ENCODE results near the gene TDRD10.

TDRD10 gene

DNA sequence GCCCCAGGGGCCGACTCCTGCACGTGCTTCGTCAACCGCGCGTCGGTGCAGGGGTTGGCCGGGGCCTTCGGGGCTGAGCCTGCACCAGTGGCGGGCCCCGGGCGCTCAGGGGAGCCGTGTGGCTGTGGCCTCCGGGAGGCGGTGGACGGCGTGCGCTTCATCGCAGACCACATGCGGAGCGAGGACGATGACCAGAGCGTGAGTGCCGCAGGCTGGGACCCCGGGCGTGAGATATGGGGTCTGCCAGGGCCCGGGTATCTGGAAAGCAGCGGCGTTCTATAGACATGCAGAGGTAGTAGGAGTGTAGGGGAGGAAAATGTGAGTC, 69.9 kb downstream of the TDRD10 start:
- no peak for DNase-seq
- no peak overlapping the region for H3K27ac ChIP-seq
- no peak overlapping the region for H3K4me3 ChIP-seq (ENCODE audit: low read depth, low read length)
- peaks cover 9% of the 10 kb centered on the region for H3K27me3 ChIP-seq (replicated peaks)
- in situ Hi-C loops (cut with HindIII; ENCODE audit: low pct_ligation_motif_present, low sequenced_read_pairs) = no loop called here
- no peaks in the 10 kb centered on the region for H3K36me3 ChIP-seq (replicated peaks)
- TF ChIP-seq, protein P1, sequence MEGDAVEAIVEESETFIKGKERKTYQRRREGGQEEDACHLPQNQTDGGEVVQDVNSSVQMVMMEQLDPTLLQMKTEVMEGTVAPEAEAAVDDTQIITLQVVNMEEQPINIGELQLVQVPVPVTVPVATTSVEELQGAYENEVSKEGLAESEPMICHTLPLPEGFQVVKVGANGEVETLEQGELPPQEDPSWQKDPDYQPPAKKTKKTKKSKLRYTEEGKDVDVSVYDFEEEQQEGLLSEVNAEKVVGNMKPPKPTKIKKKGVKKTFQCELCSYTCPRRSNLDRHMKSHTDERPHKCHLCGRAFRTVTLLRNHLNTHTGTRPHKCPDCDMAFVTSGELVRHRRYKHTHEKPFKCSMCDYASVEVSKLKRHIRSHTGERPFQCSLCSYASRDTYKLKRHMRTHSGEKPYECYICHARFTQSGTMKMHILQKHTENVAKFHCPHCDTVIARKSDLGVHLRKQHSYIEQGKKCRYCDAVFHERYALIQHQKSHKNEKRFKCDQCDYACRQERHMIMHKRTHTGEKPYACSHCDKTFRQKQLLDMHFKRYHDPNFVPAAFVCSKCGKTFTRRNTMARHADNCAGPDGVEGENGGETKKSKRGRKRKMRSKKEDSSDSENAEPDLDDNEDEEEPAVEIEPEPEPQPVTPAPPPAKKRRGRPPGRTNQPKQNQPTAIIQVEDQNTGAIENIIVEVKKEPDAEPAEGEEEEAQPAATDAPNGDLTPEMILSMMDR (IDR thresholded peaks at IDR 0.05; ENCODE audit: low read depth, low read length, missing control alignments) = no peak

DNA sequence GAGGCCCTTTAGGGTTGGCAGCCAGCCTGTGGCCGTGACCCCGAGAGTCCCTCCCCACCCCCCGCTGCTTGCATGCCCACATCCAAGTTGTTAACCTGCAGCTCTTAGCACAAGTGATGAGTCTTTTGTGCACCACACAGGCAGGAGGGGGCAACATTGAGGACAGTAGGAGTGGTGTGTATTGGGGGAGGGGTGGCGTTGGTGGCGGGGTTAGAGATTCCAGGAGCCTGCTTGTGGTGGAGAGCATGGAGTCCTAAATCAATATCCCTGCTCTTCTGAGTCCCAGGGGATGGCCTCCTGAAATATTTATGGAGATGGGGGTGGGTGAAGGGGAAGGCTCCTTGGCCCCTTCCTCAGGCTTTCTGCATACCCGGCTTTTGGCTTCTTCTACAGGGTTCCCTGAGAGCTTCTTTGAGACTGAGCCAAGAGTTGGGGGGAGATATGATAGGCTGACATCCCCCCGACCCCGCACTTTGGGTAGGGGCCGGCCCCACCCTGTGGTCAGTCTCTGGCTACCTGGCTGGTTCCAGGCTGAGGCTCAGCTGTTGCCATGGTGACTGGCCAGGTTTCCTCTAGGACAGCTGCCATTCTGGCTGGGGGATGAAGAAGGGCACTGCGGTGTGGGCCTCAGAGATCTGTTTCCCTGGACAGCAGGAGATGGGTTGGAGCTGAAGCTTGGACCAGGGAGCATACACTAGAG, 70.6 kb downstream of the TDRD10 start:
- H3K27me3 ChIP-seq (replicated peaks) = peaks cover 2% of the 10 kb centered on the region
- H3K4me3 ChIP-seq (ENCODE audit: low read depth, low read length) = no peak overlapping the region
- in situ Hi-C loops (cut with HindIII; ENCODE audit: low pct_ligation_motif_present, low sequenced_read_pairs) = no loop called here
- H3K36me3 ChIP-seq (replicated peaks) = peaks cover 5% of the 10 kb centered on the region
- H3K27ac ChIP-seq = no peak overlapping the region
- DNase-seq = no peak
- TF ChIP-seq, protein P1 (IDR thresholded peaks at IDR 0.05; ENCODE audit: low read depth, low read length, missing control alignments) = no peak

DNA sequence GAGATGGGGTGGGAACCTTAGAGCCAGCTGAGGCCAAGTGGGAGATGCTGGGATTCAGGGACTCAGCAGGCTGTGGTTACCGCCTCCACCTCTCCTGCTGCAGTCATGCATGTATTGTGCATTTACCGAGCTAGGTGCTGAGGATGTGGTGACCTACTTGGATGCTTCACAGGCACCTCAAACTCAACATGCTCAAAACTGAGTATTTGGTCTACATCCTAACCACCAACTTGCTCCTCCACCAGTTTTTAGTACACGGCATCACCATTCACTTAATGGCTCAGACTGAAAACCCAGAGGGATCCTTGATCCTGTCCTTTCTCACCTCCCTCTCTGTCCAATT, 71.1 kb downstream of the TDRD10 start:
- in situ Hi-C loops (cut with HindIII; ENCODE audit: low pct_ligation_motif_present, low sequenced_read_pairs) = no loop called here
- H3K36me3 ChIP-seq (replicated peaks) = peaks cover 10% of the 10 kb centered on the region
- H3K4me3 ChIP-seq (ENCODE audit: low read depth, low read length) = no peak overlapping the region
- TF ChIP-seq, protein P1 (IDR thresholded peaks at IDR 0.05; ENCODE audit: low read depth, low read length, missing control alignments) = no peak
- no peak for DNase-seq
- H3K27ac ChIP-seq = no peak overlapping the region
- H3K27me3 ChIP-seq (replicated peaks) = peaks cover 2% of the 10 kb centered on the region

DNA sequence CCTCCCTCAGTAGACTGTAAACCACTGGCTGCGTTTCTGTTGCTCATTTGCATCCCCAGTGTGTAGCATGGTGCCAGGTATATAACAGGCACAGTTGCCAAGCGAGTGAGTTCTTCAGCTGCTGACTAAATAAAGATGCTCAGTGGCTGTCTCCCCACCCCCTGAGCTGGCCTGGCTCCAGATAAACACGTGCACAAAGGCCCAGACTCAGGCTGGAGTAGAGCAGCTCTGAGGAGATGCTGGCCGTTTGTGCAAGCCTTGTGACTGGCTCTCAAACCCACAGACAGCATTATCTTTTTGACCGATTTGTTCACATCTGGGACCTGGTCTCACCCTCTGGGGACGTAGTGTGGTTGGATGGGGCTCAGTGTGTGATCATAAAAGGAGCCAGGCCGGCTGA, 72.7 kb downstream of the TDRD10 start:
- TF ChIP-seq, protein P1 (IDR thresholded peaks at IDR 0.05; ENCODE audit: low read depth, low read length, missing control alignments) = no peak
- H3K4me3 ChIP-seq (ENCODE audit: low read depth, low read length) = no peak overlapping the region
- no peak overlapping the region for H3K27ac ChIP-seq
- H3K36me3 ChIP-seq (replicated peaks) = peaks cover 23% of the 10 kb centered on the region
- DNase-seq = no peak
- in situ Hi-C loops (cut with HindIII; ENCODE audit: low pct_ligation_motif_present, low sequenced_read_pairs) = no loop called here
- no peaks in the 10 kb centered on the region for H3K27me3 ChIP-seq (replicated peaks)

DNA sequence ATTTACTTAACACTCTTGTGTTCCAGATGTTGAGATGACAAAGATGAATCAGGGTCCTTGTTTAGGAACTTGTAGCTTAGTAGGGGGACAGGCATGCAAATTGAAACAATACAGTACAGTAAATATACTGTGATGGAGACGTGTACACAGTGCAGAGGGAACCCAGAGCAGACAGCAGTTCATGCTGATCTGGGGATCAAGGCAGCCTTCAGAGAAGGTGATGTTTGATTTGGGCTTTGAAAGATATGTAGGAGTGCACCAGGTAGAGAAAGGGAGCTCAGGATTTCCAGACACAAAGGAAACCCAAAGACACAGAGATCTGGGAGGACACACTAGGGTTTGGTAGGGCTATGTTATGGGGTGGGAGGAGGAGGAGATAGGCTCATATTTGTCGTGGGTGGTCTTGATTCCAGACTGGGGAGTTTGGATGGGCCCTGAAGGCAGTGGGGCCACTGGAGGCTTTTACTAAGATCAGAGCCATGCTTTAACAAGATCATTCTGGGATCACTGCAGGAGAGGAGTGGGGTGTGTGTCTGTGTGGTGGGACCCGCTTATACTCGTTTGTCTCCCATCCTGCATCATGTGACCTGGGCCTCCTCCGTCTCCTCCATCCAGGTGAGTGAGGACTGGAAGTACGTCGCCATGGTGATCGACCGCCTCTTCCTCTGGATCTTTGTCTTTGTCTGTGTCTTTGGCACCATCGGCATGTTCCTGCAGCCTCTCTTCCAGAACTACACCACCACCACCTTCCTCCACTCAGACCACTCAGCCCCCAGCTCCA, 73.3 kb downstream of the TDRD10 start:
- TF ChIP-seq, protein P1 (IDR thresholded peaks at IDR 0.05; ENCODE audit: low read depth, low read length, missing control alignments) = no peak
- no peak overlapping the region for H3K27ac ChIP-seq
- in situ Hi-C loops (cut with HindIII; ENCODE audit: low pct_ligation_motif_present, low sequenced_read_pairs) = no loop called here
- DNase-seq = no peak
- no peak overlapping the region for H3K4me3 ChIP-seq (ENCODE audit: low read depth, low read length)
- peaks cover 29% of the 10 kb centered on the region for H3K36me3 ChIP-seq (replicated peaks)
- no peaks in the 10 kb centered on the region for H3K27me3 ChIP-seq (replicated peaks)

Data from brain microvascular endothelial cell (primary cell).